HEK293T (cell line): Measurements from ENCODE around the gene IFNA8.

Experiments
- ARNT ChIP-seq: fragments of 450-650 bp; IDR thresholded peaks from 2 replicates; pipeline ENCODE4 v1.6.1; 2017; ENCODE audit warnings: mild to moderate bottlenecking
- BHLHE40 ChIP-seq: fragments of 450-650 bp; IDR thresholded peaks from 2 replicates; pipeline ENCODE4 v1.6.1; 2016; ENCODE audit warnings: mild to moderate bottlenecking, moderate library complexity, borderline replicate concordance
- ELF4 ChIP-seq: fragments of 450-650 bp; IDR thresholded peaks from 2 replicates; pipeline ENCODE4 v1.6.1; 2017; ENCODE audit warnings: antibody characterized with exemption
- FOXA1 ChIP-seq: fragments of 450-650 bp; IDR thresholded peaks from 2 replicates; pipeline ENCODE4 v1.6.1; 2016; ENCODE audit warnings: mild to moderate bottlenecking
- FOXK2 ChIP-seq: fragments of 450-650 bp; IDR thresholded peaks from 2 replicates; pipeline ENCODE4 v1.6.1; 2016; ENCODE audit warnings: mild to moderate bottlenecking
- FOXM1 ChIP-seq: fragments of 450-650 bp; IDR thresholded peaks from 2 replicates; pipeline ENCODE4 v1.6.1; 2017; ENCODE audit warnings: mild to moderate bottlenecking, borderline replicate concordance
- HDGF ChIP-seq: fragments of 450-650 bp; IDR thresholded peaks from 2 replicates; pipeline ENCODE4 v1.6.1; 2017; ENCODE audit warnings: antibody characterized with exemption, borderline replicate concordance
- L3MBTL2 ChIP-seq: fragments of 450-650 bp; conservative IDR thresholded peaks from 2 replicates; pipeline ENCODE4 v1.6.1; 2016; ENCODE audit warnings: mild to moderate bottlenecking
- NFRKB ChIP-seq: fragments of 450-650 bp; IDR thresholded peaks from 2 replicates; pipeline ENCODE4 v1.6.1; 2016; ENCODE audit warnings: mild to moderate bottlenecking, moderate library complexity
- SP1 ChIP-seq: fragments of 450-650 bp; IDR thresholded peaks from 2 replicates; pipeline ENCODE4 v1.6.1; 2017
- SUZ12 ChIP-seq: fragments of 450-650 bp; IDR thresholded peaks from 2 replicates; pipeline ENCODE4 v1.6.1; 2016; ENCODE audit warnings: mild to moderate bottlenecking
- ZNF384 ChIP-seq: fragments of 450-650 bp; IDR thresholded peaks from 2 replicates; pipeline ENCODE4 v1.6.1; 2016

DNA sequence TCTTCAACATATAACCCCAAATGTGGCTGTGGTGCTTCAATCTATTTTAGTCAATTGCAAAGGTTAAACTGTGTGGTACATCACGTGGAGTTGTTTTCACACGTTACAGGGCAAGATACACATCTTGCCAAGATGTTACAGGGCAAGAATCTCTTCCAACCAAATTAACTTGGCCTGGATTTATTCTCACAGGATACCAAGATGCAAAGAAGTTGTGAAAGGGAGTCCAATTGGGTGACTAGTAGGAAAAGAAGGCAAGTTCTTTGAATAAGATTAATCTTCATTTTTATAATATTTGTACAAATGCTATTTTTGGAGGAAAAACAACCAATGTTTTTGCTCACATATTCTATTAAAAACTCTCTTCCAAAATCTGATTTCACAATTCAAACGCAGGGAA is 4.8 kb upstream of the IFNA8 start:
- TF ChIP-seq FOXA1 (no peak), FOXM1 (no peak), BHLHE40 (no peak), FOXK2 (no peak), SP1 (no peak), SUZ12 (no peak), ELF4 (no peak), ARNT (no peak), L3MBTL2 (no peak), NFRKB (no peak), HDGF (no peak), ZNF384 (no peak)
